ENCODE data around the gene ACO2. TPM values are rescaled to one million over a fixed set of nuclear protein-coding genes. Genes with fewer than 3 reads are reported as not detected.

The ACO2 gene
- total RNA-seq, 1 donor from 2014 or later: 114 TPM

DNA sequence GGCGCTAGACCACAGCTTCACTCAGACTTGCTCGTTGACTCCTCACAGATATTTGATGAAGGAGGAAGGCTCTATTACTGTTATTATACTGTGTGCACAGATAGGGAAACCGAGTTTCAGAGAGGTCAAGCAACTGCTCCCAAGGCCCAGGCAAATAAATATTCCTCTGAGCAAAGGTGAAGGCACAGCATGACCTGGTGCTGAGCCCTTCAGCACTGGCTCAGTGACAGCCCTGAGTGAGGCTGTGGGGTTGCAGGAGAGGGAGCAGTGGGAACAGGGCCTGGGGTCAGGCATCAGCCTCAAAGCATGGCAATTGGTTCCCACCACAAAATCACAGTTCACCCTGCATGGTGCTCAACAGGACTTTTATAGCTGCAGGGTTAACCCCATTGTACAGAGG is 68.3 kb downstream of the ACO2 start:
- Mint-ChIP-seq H3K27me3 (ENCODE audit: unreplicated experiment) (peaks cover 9% of the 10 kb centered on the region), H3K36me3 (ENCODE audit: unreplicated experiment) (no peaks in the 10 kb centered on the region), H3K27ac (ENCODE audit: unreplicated experiment) (no peak overlapping the region), H3K4me3 (ENCODE audit: unreplicated experiment) (no peak overlapping the region), H3K9me3 (ENCODE audit: unreplicated experiment) (no peaks in the 10 kb centered on the region), H3K4me1 (ENCODE audit: low read depth, unreplicated experiment) (peaks cover 1% of the 10 kb centered on the region)
- DNase-seq: no peak
- TF ChIP-seq, protein P1, sequence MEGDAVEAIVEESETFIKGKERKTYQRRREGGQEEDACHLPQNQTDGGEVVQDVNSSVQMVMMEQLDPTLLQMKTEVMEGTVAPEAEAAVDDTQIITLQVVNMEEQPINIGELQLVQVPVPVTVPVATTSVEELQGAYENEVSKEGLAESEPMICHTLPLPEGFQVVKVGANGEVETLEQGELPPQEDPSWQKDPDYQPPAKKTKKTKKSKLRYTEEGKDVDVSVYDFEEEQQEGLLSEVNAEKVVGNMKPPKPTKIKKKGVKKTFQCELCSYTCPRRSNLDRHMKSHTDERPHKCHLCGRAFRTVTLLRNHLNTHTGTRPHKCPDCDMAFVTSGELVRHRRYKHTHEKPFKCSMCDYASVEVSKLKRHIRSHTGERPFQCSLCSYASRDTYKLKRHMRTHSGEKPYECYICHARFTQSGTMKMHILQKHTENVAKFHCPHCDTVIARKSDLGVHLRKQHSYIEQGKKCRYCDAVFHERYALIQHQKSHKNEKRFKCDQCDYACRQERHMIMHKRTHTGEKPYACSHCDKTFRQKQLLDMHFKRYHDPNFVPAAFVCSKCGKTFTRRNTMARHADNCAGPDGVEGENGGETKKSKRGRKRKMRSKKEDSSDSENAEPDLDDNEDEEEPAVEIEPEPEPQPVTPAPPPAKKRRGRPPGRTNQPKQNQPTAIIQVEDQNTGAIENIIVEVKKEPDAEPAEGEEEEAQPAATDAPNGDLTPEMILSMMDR (IDR thresholded peaks at IDR 0.05; ENCODE audit: partially characterized antibody, unreplicated experiment): no peak

DNA sequence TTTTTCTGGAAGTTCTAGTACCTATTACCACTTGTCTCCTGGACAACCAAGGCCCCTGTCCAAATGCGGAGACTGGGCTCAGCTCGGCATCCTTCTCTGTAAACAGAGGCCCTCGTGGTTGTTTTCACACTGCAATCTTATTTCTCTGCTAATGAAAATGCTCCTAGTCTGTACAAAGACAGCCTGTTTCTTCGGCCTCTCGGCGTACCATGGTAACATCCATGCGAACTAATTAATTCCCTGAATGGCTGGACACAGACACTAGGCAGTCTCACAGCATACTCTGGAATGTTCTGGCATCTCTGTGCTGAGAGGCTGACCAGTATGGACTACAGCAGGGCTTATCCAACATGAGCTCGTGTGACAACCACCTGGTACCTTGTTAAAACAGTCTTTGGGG is 69.7 kb downstream of the ACO2 start:
- H3K27ac Mint-ChIP-seq (ENCODE audit: unreplicated experiment): no peak overlapping the region
- no peak overlapping the region for H3K4me3 Mint-ChIP-seq (ENCODE audit: unreplicated experiment)
- no peaks in the 10 kb centered on the region for H3K36me3 Mint-ChIP-seq (ENCODE audit: unreplicated experiment)
- H3K4me1 Mint-ChIP-seq (ENCODE audit: low read depth, unreplicated experiment): peaks cover 4% of the 10 kb centered on the region
- TF ChIP-seq, protein P1 (IDR thresholded peaks at IDR 0.05; ENCODE audit: partially characterized antibody, unreplicated experiment): no peak
- H3K27me3 Mint-ChIP-seq (ENCODE audit: unreplicated experiment): peaks cover 10% of the 10 kb centered on the region
- H3K9me3 Mint-ChIP-seq (ENCODE audit: unreplicated experiment): no peaks in the 10 kb centered on the region
- DNase-seq: no peak

DNA sequence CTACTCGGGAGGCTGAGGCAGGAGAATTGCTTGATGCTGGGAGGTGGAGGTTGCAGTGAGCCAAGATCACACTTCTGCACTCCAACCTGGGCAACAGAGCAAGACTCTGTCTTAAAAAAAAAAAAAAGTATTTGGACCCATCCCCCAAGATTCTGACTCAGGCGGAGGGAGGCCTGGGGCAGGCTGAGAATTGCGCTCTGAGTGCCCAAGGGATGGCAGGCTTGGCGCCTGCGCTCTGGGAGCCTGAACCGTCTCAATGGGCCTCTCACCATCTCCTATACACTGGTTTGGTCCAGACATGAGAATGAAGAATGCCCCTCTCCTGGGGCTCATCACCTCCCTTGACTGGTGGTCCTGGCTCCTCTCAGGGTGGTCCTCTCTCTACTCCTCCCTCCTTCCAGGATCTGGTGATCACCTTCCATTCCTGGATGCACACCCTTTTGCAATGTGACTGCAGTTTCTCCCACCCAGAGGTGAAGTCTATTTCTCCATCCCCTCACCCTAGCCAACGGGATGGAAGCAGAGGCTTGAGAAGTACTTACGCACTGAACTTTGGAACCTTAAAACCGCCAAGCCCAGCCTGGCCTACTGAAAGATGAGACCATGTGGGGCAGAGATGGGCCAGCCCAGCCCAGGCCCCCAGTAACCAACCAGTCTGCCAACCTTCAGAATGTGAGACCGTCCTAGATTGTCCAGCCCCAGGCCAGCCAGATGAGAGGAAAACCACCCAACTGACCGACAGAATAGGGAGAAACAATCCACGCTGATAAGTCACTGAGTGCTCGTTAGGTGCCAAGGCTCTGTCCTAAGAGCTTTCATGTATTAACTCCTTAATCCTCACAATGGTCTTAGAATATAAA is 70.5 kb downstream of the ACO2 start:
- Mint-ChIP-seq H3K9me3 (ENCODE audit: unreplicated experiment) (no peaks in the 10 kb centered on the region), H3K27ac (ENCODE audit: unreplicated experiment) (no peak overlapping the region), H3K27me3 (ENCODE audit: unreplicated experiment) (peaks cover 10% of the 10 kb centered on the region), H3K4me1 (ENCODE audit: low read depth, unreplicated experiment) (peaks cover 4% of the 10 kb centered on the region), H3K36me3 (ENCODE audit: unreplicated experiment) (no peaks in the 10 kb centered on the region), H3K4me3 (ENCODE audit: unreplicated experiment) (no peak overlapping the region)
- DNase-seq: no peak
- TF ChIP-seq, protein P1 (IDR thresholded peaks at IDR 0.05; ENCODE audit: partially characterized antibody, unreplicated experiment): no peak

DNA sequence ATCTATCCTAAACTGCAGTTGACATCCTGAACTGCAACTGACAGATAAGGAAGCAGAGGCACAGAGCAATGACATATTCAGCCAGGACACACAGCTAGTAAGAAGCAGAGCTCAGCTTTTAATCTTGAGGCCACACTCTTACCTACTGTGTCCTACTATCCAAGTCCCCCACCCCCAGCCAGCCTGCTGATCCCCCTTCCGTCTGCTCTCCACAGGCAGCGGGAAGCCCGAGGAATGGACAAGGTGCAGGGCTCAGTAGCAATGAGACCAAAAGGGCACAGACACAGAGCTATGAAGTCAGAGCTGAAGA is 71.0 kb downstream of the ACO2 start:
- Mint-ChIP-seq H3K4me3 (ENCODE audit: unreplicated experiment) (no peak overlapping the region), H3K4me1 (ENCODE audit: low read depth, unreplicated experiment) (peaks cover 9% of the 10 kb centered on the region), H3K27ac (ENCODE audit: unreplicated experiment) (no peak overlapping the region), H3K27me3 (ENCODE audit: unreplicated experiment) (peaks cover 8% of the 10 kb centered on the region), H3K9me3 (ENCODE audit: unreplicated experiment) (no peaks in the 10 kb centered on the region), H3K36me3 (ENCODE audit: unreplicated experiment) (no peaks in the 10 kb centered on the region)
- no peak for DNase-seq
- TF ChIP-seq, protein P1 (IDR thresholded peaks at IDR 0.05; ENCODE audit: partially characterized antibody, unreplicated experiment): no peak

DNA sequence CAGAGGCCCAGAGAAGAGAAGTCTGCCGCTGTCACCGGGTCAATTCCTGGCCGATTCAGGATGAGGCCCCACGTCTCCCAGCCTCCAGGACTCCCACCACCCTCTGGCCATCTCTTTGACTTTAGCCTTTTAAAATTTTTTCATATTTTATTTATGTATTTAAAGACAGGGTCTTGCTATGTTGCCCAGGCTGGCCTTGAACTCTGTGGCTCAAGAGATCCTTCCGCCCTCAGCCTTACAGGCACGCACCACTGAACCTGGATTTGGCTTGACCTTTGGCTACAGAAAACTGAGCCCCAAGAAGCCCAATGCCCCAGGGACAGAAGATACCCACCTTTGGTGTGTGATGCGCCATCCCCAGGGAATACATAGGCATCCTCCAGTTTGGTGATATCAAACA is 71.4 kb downstream of the ACO2 start:
- Mint-ChIP-seq H3K27ac (ENCODE audit: unreplicated experiment) (no peak overlapping the region), H3K36me3 (ENCODE audit: unreplicated experiment) (no peaks in the 10 kb centered on the region), H3K9me3 (ENCODE audit: unreplicated experiment) (no peaks in the 10 kb centered on the region), H3K4me3 (ENCODE audit: unreplicated experiment) (no peak overlapping the region), H3K27me3 (ENCODE audit: unreplicated experiment) (peaks cover 7% of the 10 kb centered on the region), H3K4me1 (ENCODE audit: low read depth, unreplicated experiment) (peaks cover 10% of the 10 kb centered on the region)
- TF ChIP-seq, protein P1 (IDR thresholded peaks at IDR 0.05; ENCODE audit: partially characterized antibody, unreplicated experiment): no peak
- DNase-seq: no peak
